HG03135 (cell line): ENCODE data around the gene TRIO.

Experiments
- ATAC-seq: cut with Tn5 transposase; IDR thresholded peaks from one replicate; pipeline ENCODE4 v1.9.1; 2021; ENCODE audit warnings: mild to moderate bottlenecking, moderate library complexity; ENCODE audit not compliant: unreplicated experiment

The TRIO gene

GRCh38 chr5:14183187-14183939, 40.2 kb downstream of the TRIO start:
- ATAC-seq: no peak

- no peak for ATAC-seq
Measured at GRCh38 chr5:14184082-14184481, 40.9 kb downstream of the TRIO start.

DNA sequence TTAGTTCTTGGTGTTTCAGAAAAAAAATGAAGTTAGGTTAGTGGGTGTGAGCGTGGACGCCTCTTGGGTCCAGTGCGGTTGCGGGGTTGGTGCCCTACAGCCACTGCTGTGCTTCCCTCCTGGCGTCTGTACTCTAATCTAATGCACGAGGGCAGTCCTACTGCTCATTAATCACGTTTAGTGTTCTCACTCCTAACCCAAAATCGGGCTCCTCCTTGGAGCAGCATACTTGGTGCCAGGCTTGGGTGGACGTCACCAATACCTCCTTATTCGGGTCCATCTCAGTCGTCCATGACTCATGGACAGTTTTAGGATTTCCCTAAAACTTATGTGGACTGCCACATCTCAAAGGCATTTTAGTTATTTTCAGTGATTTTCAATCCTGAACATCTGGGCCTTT, 41.6 kb downstream of the TRIO start:
- no peak for ATAC-seq

GRCh38 chr5:14185326-14186058, 42.4 kb downstream of the TRIO start:
- ATAC-seq: no peak

GRCh38 chr5:14186059-14186830, 43.1 kb downstream of the TRIO start:
- ATAC-seq: no peak

- ATAC-seq: no peak
Measured at GRCh38 chr5:14187157-14187556, 44.0 kb downstream of the TRIO start.

DNA sequence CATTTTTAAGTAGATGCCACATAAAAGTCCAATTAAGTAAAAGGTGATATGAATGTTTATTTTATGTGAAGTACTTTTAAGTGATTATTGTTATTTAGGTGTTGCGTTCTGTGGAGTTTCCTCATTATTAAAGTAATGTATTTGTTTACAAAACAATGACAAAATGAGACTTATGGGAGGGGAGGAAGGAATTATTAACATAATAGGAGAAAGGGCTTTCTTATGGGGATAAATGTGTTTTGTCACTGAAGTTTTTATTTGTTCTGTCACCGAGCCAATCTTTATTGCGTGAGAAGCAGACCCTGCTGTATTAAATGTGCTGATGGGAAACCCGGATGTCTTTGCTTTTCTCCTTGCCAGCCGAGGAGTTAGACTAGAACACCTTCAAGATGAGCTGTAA, 44.5 kb downstream of the TRIO start:
- no peak for ATAC-seq

- no peak for ATAC-seq
Measured at GRCh38 chr5:14188778-14189177, 45.6 kb downstream of the TRIO start.

- no peak for ATAC-seq
Measured at GRCh38 chr5:14189680-14190079, 46.5 kb downstream of the TRIO start.

GRCh38 chr5:14190194-14191164, 47.3 kb downstream of the TRIO start:
- ATAC-seq: no peak

GRCh38 chr5:14191325-14191724, 48.2 kb downstream of the TRIO start:
- no peak for ATAC-seq

- no peak for ATAC-seq
Measured at GRCh38 chr5:14193496-14193895, 50.4 kb downstream of the TRIO start.

DNA sequence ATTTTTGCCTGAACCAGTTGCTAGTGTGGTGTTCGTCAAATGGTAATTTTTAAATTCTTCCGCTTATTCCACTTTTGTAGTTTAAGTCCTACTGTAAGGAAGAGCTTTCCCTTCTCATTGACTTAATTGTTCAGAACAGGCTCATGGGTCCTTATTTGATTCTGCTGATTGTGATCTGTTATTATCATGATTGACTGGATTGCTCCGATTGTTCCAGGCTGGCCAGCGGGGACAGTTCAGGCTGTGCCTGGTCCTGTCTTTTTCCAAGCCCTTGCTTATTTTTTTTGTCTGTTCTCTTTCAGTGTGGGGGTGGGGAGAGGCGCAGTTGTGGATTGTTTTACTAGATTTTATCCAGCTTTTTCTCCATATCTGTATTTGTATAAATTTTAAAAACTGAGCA, 52.4 kb downstream of the TRIO start:
- no peak for ATAC-seq

DNA sequence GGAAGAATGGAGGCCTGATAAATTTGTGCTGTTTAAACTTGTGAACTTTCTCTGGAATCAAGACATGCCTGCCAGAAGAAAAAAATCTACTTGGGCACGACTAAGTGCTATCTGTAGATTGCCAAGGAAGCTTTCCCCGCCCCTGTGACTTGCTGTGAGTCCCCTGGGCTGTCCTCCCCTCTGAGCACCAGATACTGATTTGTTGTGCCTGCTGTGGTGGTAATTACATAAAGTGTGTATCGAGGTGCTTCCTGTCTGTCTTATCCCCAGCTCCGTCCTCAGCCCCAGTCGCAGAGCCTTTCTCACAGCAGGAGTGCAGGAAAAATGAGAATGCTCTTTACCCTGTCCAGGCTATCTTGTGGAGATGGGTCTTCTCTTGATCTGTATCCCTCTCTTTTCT, 53.9 kb downstream of the TRIO start:
- no peak for ATAC-seq

DNA sequence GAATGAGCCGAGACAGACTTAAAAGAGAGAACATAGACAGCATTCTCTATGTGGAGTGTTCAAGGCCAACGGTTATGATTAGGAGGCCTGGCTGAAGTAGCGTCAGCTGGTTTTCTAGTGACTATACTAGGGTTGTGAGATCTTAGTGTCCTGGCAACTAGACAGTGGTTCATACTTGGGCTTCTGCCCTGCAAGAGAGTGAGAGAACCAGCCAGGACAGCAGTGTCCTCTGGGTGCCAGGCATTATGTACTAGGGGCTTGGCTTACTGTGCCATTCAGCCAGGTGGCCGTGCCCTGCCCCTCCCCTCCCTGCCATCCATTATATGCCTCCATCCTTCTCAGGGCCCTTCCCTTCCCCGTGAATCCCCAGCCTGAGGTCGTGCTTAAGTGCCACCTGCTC, 56.8 kb downstream of the TRIO start:
- ATAC-seq: no peak

DNA sequence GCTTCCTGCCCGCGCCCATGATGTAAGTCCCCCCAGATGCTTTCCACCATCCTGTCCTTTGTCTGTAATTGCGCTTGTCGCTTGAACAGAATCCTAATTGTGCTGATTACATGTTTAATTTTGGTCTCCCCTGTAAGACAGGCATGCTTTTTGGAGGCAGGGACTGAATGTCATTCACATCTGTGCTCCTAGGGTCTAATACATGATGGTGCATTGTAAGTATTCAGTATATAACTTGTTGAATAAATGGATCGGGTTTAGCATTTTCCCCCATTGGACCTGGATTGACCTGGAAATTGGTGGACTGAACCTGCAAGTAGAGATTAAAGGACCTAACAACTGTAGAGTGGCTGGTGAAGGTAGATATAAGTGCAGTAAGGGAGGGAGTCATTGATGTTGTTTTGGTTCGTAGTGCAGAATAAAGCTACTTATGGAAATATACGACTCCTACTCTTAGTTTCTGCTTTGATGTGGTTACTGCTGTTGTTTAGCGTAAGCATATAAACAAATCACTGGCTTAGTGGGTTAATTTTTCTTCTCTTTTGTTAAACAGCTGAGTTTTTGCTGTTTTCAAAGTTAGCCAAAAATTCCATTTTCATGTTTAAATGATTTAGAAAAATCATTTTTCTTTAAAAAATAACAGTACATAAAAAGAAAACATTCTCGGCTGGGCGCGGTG, 57.3 kb downstream of the TRIO start:
- no peak for ATAC-seq

DNA sequence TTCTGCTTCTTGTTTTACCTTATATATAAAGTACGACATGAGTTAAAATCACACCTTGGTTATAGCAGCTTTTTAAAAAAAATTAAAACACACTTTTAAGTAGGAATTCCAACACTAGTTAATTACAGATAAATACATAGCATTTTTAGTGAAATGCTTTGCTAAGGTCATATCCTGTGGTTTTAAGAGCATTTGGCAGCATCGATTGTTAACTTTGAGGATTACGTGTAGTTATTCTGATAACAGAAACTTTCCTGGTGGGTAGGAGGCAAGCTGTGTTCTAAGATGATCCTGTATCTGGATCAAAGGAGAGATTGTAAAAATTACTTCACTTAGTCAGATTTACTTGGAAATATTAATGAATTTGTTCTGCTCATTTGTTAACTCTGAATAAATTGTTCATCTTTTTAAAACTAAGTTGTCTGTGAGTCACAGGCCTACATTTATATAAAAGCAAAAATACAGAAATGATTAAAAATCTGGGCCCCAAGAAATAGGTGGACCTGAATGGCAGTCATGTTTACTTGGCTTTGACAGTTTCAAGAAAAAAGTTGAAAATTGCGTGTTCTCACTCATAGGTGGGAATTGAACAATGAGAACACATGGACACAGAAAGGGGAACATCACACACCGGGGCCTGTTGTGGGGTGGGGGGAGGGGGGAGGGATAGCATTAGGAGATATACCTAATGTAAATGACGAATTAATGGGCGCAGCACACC, 58.3 kb downstream of the TRIO start:
- no peak for ATAC-seq

DNA sequence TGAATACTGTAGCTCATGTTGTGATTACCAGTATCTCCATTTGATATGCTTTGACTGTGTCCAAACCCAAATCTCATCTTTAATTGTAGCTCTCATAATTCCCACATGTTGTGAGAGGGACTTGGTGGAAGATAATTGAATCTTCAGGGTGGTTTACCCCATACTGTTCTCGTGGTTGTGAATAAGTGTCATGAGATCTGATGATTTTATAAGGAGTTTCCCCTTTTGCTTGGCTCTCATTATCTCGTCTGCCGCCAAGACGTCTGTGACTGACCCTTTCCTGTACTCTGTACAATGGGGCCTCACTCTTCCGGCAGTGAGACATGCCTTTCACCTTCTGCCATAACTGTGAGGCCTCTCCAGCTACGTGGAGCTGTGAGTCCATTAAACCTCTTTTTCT, 59.3 kb downstream of the TRIO start:
- no peak for ATAC-seq

DNA sequence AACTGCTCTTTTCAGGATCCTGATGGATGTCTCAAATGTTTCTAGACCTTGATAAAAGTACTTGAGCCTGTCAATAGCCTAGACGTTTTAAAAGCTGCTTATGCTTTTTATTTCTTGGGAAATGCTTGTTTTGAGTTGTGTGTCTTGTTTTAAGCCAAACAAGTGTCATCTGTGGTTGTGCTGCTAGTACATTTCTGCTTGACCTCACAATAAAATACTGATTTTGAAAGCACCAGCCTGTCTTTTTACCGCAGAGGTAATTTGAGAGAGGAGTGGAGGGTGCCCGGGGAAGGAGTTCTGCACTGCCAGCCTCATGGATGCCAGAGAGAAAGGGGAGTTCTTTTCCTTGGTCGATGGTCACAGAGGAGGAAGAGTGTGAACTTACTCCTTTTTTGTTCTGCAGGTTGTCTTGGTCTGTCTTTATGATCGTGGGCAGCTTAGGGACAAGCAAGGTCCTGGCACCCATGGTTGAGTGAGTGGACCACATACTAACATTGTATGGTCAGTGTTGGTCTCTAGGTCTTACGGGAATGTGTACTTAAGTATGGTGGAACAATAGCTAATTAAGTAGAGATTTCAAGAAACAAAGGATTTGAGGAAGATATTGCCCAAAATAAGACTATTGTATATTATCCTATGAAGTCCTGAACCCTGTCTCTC, 61.0 kb downstream of the TRIO start:
- no peak for ATAC-seq
